Osteoblast (primary cell): ENCODE measurements around the gene UBXN4. TPM values are rescaled to one million over a fixed set of nuclear protein-coding genes. Genes with fewer than 3 reads are reported as not detected.
A peak's percentile ranks its signal among the peaks of the same experiment; 100 is the strongest.

Experiments used
- DNase-seq: peaks from one replicate; pipeline ENCODE4 v3.0.0; 2011; ENCODE audit warnings: low spot score, mixed read lengths; ENCODE audit not compliant: insufficient read length; ENCODE audit errors: missing footprints
- H2AFZ ChIP-seq: 2 replicates; pipeline ENCODE4 v1.6.0; 2011; ENCODE audit warnings: mild to moderate bottlenecking, low read length
- H3K27ac ChIP-seq: 2 replicates; pipeline ENCODE4 v1.5.1; 2011; ENCODE audit warnings: mild to moderate bottlenecking, low read depth, low read length, moderate library complexity
- H3K27me3 ChIP-seq: 2 replicates; pipeline ENCODE4 v1.6.0; 2012; ENCODE audit warnings: mild to moderate bottlenecking, control low read depth, inconsistent platforms, low read length, moderate library complexity; ENCODE audit not compliant: insufficient read depth
- H3K36me3 ChIP-seq: 2 replicates; pipeline ENCODE4 v1.5.1; 2011; ENCODE audit warnings: mild to moderate bottlenecking, low read length, control low read depth, moderate library complexity; ENCODE audit not compliant: insufficient read depth
- H3K4me1 ChIP-seq: 2 replicates; pipeline ENCODE4 v1.5.1; 2011; ENCODE audit warnings: mild to moderate bottlenecking, low read length, control low read depth, moderate library complexity; ENCODE audit not compliant: insufficient read depth
- H3K4me2 ChIP-seq: 2 replicates; pipeline ENCODE4 v1.6.0; 2011; ENCODE audit warnings: mild to moderate bottlenecking, low read length; ENCODE audit not compliant: insufficient read depth
- H3K4me3 ChIP-seq: fragments of 200-600 bp; sonication (generic); 3 replicates; pipeline ENCODE4 v1.5.1; 2012; ENCODE audit warnings: mild to moderate bottlenecking, low read length, inconsistent platforms; ENCODE audit not compliant: insufficient read depth
- H3K79me2 ChIP-seq: 2 replicates; pipeline ENCODE4 v1.6.0; 2012; ENCODE audit warnings: mild to moderate bottlenecking, low read length, control low read depth, inconsistent platforms; ENCODE audit not compliant: insufficient read depth
- H3K9me3 ChIP-seq: 2 replicates; pipeline ENCODE4 v1.5.1; 2011; ENCODE audit warnings: low read depth, low read length, control low read depth
- H4K20me1 ChIP-seq: 2 replicates; pipeline ENCODE4 v1.6.0; 2012; ENCODE audit warnings: mild to moderate bottlenecking, low read length, control low read depth; ENCODE audit not compliant: insufficient read depth
- CTCF ChIP-seq: IDR thresholded peaks from 2 replicates; pipeline ENCODE4 v1.5.1; 2011; ENCODE audit warnings: mild to moderate bottlenecking, low read depth, low read length, moderate library complexity; ENCODE audit errors: extremely low read depth
- total RNA-seq: library from RNA; depleted of rRNA; stranded (reverse); fragments of >200 nt; gene quantifications from 2 replicates; pipeline ENCODE4 v1.2.3, GENCODE V29; 2012

The UBXN4 gene
- total RNA-seq, 1 donor: 75.6 TPM

- Histone ChIP-seq H3K36me3 (peaks cover 70% of the 10 kb centered on the region), H3K27ac (no peak overlapping the region), H2AFZ (no peak overlapping the region), H3K27me3 (no peaks in the 10 kb centered on the region), H4K20me1 (no peaks in the 10 kb centered on the region), H3K79me2 (no peaks in the 10 kb centered on the region), H3K4me1 (peaks cover 11% of the 10 kb centered on the region), H3K4me3 (no peak overlapping the region), H3K9me3 (no peaks in the 10 kb centered on the region), H3K4me2 (no peak overlapping the region)
- no peak for DNase-seq
- no peak for TF ChIP-seq CTCF
Measured at GRCh38 chr2:135783439-135783838, 41.8 kb downstream of the UBXN4 start.

- DNase-seq: no peak
- no peak overlapping the region for H2AFZ ChIP-seq
- no peaks in the 10 kb centered on the region for H3K27me3 ChIP-seq
- H3K4me2 ChIP-seq: no peak overlapping the region
- no peaks in the 10 kb centered on the region for H4K20me1 ChIP-seq
- peaks cover 11% of the 10 kb centered on the region for H3K4me1 ChIP-seq
- H3K27ac ChIP-seq: no peak overlapping the region
- TF ChIP-seq CTCF: no peak
- peaks cover 60% of the 10 kb centered on the region for H3K36me3 ChIP-seq
- no peaks in the 10 kb centered on the region for H3K79me2 ChIP-seq
- H3K9me3 ChIP-seq: no peaks in the 10 kb centered on the region
- H3K4me3 ChIP-seq: no peak overlapping the region
Measured at GRCh38 chr2:135785032-135785431, 43.4 kb downstream of the UBXN4 start.

- no peaks in the 10 kb centered on the region for H3K9me3 ChIP-seq
- H3K27me3 ChIP-seq: no peaks in the 10 kb centered on the region
- H3K4me3 ChIP-seq: no peak overlapping the region
- H3K4me2 ChIP-seq: peak overlapping the region; percentile 67
- H3K4me1 ChIP-seq: peaks cover 11% of the 10 kb centered on the region
- TF ChIP-seq CTCF: no peak
- peak overlapping the region; percentile 80 for H3K27ac ChIP-seq
- H4K20me1 ChIP-seq: no peaks in the 10 kb centered on the region
- H3K79me2 ChIP-seq: no peaks in the 10 kb centered on the region
- DNase-seq: peak; percentile 88
- peaks cover 42% of the 10 kb centered on the region for H3K36me3 ChIP-seq
- no peak overlapping the region for H2AFZ ChIP-seq
Measured at GRCh38 chr2:135786823-135787222, 45.2 kb downstream of the UBXN4 start.

- no peak for DNase-seq
- H2AFZ ChIP-seq: no peak overlapping the region
- no peak for TF ChIP-seq CTCF
- no peak overlapping the region for H3K27ac ChIP-seq
- H3K9me3 ChIP-seq: no peaks in the 10 kb centered on the region
- no peaks in the 10 kb centered on the region for H3K79me2 ChIP-seq
- H3K36me3 ChIP-seq: peaks cover 14% of the 10 kb centered on the region
- no peaks in the 10 kb centered on the region for H3K27me3 ChIP-seq
- peaks cover 11% of the 10 kb centered on the region for H3K4me1 ChIP-seq
- no peak overlapping the region for H3K4me3 ChIP-seq
- no peak overlapping the region for H3K4me2 ChIP-seq
- no peaks in the 10 kb centered on the region for H4K20me1 ChIP-seq
Measured at GRCh38 chr2:135790423-135790822, 48.8 kb downstream of the UBXN4 start.
